Neutrophil (primary cell): ENCODE measurements around the gene KCNC1.

Experiments
- H3K27ac ChIP-seq: fragments of 200-600 bp; sonication (generic); 2 replicates; pipeline ENCODE4 v1.5.1; 2016; ENCODE audit warnings: mild to moderate bottlenecking, moderate library complexity
- H3K27me3 ChIP-seq: fragments of 200-600 bp; sonication (generic); 2 replicates; pipeline ENCODE4 v1.6.0; 2016; ENCODE audit warnings: mild to moderate bottlenecking
- H3K36me3 ChIP-seq: fragments of 200-600 bp; sonication (generic); 2 replicates; pipeline ENCODE4 v1.5.1; 2017
- H3K4me1 ChIP-seq, 2 experiments: fragments of 200-600 bp in 1 of 2; sonication (generic) in 1 of 2; 1 replicate in 1 of 2; 2 replicates in 1 of 2; pipeline versions ENCODE4 v1.5.1 to v1.6.1; 2013 to 2016; ENCODE audit warnings: low read depth in 1 of 2, low read length in 1 of 2, mild to moderate bottlenecking in 1 of 2, moderate library complexity in 1 of 2; ENCODE audit not compliant: control insufficient read depth in 1 of 2, insufficient read depth in 1 of 2
- H3K4me3 ChIP-seq, 2 experiments: fragments of 200-600 bp in 1 of 2; sonication (generic) in 1 of 2; 1 replicate in 1 of 2; 2 replicates in 1 of 2; pipeline ENCODE4 v1.5.1; 2013 to 2016; ENCODE audit warnings: low read depth in 1 of 2, low read length in 1 of 2, mild to moderate bottlenecking in 1 of 2, moderate library complexity in 1 of 2
- H3K9me3 ChIP-seq: fragments of 200-600 bp; sonication (generic); 2 replicates; pipeline ENCODE4 v1.5.1; 2016
- TF ChIP-seq, protein P1 (sequence below): fragments of 200-600 bp; sonication (generic); IDR thresholded peaks from 2 replicates; pipeline ENCODE4 v1.5.1; 2016; ENCODE audit warnings: antibody characterized with exemption

KCNC1 gene

DNA sequence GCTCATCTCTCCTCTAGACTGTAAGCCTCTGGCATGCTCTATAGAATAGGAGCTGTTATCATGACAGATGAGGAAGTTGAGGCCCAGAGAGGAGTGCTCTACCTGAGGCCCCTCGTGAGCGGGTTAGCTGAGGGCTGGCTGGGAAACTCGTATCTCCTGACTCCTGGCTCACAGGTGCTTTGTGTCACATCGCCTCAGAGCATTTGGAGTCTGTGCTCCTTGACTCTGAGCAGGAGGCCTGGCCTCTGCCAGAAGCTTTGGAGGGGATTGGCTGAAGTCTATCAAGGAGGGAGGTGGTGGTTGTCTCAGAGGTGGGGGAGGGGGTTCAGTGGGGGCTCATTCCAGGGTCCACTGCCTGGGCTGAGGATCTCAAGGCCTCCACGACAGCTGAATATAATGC lies 7.4 kb downstream of the KCNC1 start:
- Histone ChIP-seq H3K4me1 (no peaks in the 10 kb centered on the region), H3K4me3 (no peak overlapping the region)
- TF ChIP-seq, protein P1, sequence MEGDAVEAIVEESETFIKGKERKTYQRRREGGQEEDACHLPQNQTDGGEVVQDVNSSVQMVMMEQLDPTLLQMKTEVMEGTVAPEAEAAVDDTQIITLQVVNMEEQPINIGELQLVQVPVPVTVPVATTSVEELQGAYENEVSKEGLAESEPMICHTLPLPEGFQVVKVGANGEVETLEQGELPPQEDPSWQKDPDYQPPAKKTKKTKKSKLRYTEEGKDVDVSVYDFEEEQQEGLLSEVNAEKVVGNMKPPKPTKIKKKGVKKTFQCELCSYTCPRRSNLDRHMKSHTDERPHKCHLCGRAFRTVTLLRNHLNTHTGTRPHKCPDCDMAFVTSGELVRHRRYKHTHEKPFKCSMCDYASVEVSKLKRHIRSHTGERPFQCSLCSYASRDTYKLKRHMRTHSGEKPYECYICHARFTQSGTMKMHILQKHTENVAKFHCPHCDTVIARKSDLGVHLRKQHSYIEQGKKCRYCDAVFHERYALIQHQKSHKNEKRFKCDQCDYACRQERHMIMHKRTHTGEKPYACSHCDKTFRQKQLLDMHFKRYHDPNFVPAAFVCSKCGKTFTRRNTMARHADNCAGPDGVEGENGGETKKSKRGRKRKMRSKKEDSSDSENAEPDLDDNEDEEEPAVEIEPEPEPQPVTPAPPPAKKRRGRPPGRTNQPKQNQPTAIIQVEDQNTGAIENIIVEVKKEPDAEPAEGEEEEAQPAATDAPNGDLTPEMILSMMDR, result no peak

GRCh38 chr11:17743026-17743807 lies 8.6 kb downstream of the KCNC1 start:
- Histone ChIP-seq H3K9me3 (no peaks in the 10 kb centered on the region), H3K27me3 (peaks cover 35% of the 10 kb centered on the region), H3K36me3 (no peaks in the 10 kb centered on the region), H3K27ac (no peak overlapping the region), H3K4me1 (no peaks in the 10 kb centered on the region), H3K4me3 (no peak overlapping the region)
- TF ChIP-seq, protein P1, result no peak

More for the DNA sequence above, 7.4 kb downstream of the KCNC1 start:
- H3K36me3 ChIP-seq, result no peaks in the 10 kb centered on the region
- no peaks in the 10 kb centered on the region for H3K9me3 ChIP-seq
- peaks cover 47% of the 10 kb centered on the region for H3K27me3 ChIP-seq
- H3K27ac ChIP-seq, result no peak overlapping the region

GRCh38 chr11:17743808-17744119 lies 9.2 kb downstream of the KCNC1 start:
- H3K4me1 ChIP-seq, result no peaks in the 10 kb centered on the region
- TF ChIP-seq, protein P1, result no peak
- H3K27ac ChIP-seq, result no peak overlapping the region
- H3K9me3 ChIP-seq, result no peaks in the 10 kb centered on the region
- H3K4me3 ChIP-seq, result no peak overlapping the region
- H3K36me3 ChIP-seq, result no peaks in the 10 kb centered on the region
- peaks cover 29% of the 10 kb centered on the region for H3K27me3 ChIP-seq

DNA sequence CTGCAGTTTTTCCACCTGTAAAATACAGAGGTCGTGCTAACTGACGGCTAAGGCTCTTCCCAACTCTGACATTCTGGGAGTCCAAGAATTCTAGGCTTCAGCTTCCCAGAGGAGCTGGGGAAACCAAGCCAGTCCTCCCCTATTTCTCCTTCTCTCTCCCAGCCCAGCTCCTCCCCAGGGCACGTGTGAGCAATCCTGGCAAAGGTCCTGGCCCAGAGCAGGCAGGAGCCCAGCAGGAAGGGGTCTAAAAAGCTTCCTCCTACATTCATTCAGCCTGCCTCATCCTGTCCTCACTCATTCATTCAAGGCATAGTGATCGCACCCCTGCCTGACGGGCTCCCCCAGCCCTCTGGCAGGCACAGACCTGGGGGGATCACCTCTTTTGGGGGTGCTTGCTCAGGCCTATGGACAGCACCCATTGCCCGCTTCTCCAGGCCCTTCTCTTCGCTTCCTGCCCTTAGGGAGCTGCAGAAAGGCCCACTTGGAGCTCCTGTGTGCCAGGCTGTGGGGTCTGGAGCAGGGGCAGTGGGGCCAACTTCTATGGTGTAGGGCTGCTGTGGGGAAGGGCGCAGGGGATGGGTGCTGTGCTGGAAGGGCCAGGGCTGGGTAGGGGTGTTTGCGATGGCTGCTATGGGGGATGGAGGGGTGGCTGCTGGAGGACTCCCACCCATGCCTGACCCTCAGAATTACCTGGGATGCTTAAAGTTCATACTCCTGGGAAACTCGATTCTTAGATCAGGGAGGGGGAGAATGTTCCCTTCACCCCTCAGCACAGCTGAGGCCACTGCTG lies 9.8 kb downstream of the KCNC1 start:
- Histone ChIP-seq H3K27ac (no peak overlapping the region), H3K4me3 (no peak overlapping the region), H3K4me1 (no peaks in the 10 kb centered on the region), H3K36me3 (no peaks in the 10 kb centered on the region), H3K27me3 (peaks cover 24% of the 10 kb centered on the region), H3K9me3 (no peaks in the 10 kb centered on the region)
- TF ChIP-seq, protein P1, result no peak

- TF ChIP-seq, protein P1, result no peak
- H3K9me3 ChIP-seq, result no peaks in the 10 kb centered on the region
- peaks cover 15% of the 10 kb centered on the region for H3K27me3 ChIP-seq
- H3K4me1 ChIP-seq, result no peaks in the 10 kb centered on the region
- H3K27ac ChIP-seq, result no peak overlapping the region
- no peaks in the 10 kb centered on the region for H3K36me3 ChIP-seq
- no peak overlapping the region for H3K4me3 ChIP-seq
Measured at GRCh38 chr11:17745023-17745772, 10.6 kb downstream of the KCNC1 start.
